OCI-LY1 (cell line): Measurements from ENCODE around the gene NAA16.

Experiments
- H2AFZ ChIP-seq: fragments of 200-600 bp; sonication (generic), shearing (Covaris generic); 2 replicates; pipeline ENCODE4 v1.6.0; 2014; ENCODE audit warnings: antibody characterized with exemption, mild to moderate bottlenecking, low read length
- H3F3A ChIP-seq: fragments of 200-600 bp; sonication (generic), shearing (Covaris generic); 2 replicates; pipeline ENCODE4 v1.6.0; 2014; ENCODE audit warnings: mild to moderate bottlenecking, antibody characterized with exemption, low read length, moderate library complexity; ENCODE audit not compliant: insufficient read depth
- H3K27ac ChIP-seq: fragments of 200-600 bp; sonication (generic); 2 replicates; pipeline ENCODE4 v1.5.1; 2014; ENCODE audit warnings: low read length, mixed run types, mild to moderate bottlenecking, low read depth; ENCODE audit not compliant: poor library complexity, severe bottlenecking
- H3K27me3 ChIP-seq: fragments of 200-600 bp; sonication (generic); 2 replicates; pipeline ENCODE4 v1.6.0; 2014; ENCODE audit warnings: antibody characterized with exemption, mild to moderate bottlenecking, low read length, moderate library complexity; ENCODE audit not compliant: insufficient read depth
- H3K36me3 ChIP-seq: fragments of 200-600 bp; sonication (generic); 2 replicates; pipeline ENCODE4 v1.6.1; 2014; ENCODE audit warnings: mild to moderate bottlenecking, antibody characterized with exemption, low read length, moderate library complexity, mixed read lengths; ENCODE audit not compliant: insufficient read depth
- H3K4me1 ChIP-seq: fragments of 200-600 bp; sonication (generic); 2 replicates; pipeline ENCODE4 v1.5.1; 2014; ENCODE audit warnings: mild to moderate bottlenecking, low read length, moderate library complexity; ENCODE audit not compliant: insufficient read depth, severe bottlenecking
- H3K4me2 ChIP-seq: fragments of 200-600 bp; sonication (generic), shearing (Covaris generic); 2 replicates; pipeline ENCODE4 v1.6.1; 2014; ENCODE audit warnings: low read length
- H3K4me3 ChIP-seq: fragments of 200-600 bp; sonication (generic); 2 replicates; pipeline ENCODE4 v1.5.1; 2014; ENCODE audit warnings: low read length, low read depth, mild to moderate bottlenecking, mixed read lengths; ENCODE audit not compliant: poor library complexity, severe bottlenecking
- H3K79me2 ChIP-seq: fragments of 200-600 bp; shearing (Covaris generic); 2 replicates; pipeline ENCODE4 v1.6.1; 2016; ENCODE audit warnings: mixed run types, low read length, mixed read lengths; ENCODE audit not compliant: insufficient read depth
- H3K9ac ChIP-seq: fragments of 200-600 bp; sonication (generic), shearing (Covaris generic); 2 replicates; pipeline ENCODE4 v1.6.1; 2014; ENCODE audit warnings: mild to moderate bottlenecking, low read length, mixed read lengths
- H3K9me2 ChIP-seq: fragments of 200-600 bp; sonication (generic), shearing (Covaris generic); 2 replicates; pipeline ENCODE4 v1.6.1; 2014; ENCODE audit warnings: low read depth, mild to moderate bottlenecking, low read length, mixed read lengths
- H3K9me3 ChIP-seq: fragments of 200-600 bp; shearing (Covaris generic); 2 replicates; pipeline ENCODE4 v1.6.1; 2014; ENCODE audit warnings: low read length, mixed read lengths
- H4K20me1 ChIP-seq: fragments of 200-600 bp; sonication (generic), shearing (Covaris generic); 2 replicates; pipeline ENCODE4 v1.6.0; 2016; ENCODE audit warnings: mild to moderate bottlenecking, low read length; ENCODE audit not compliant: insufficient read depth
- CTCF ChIP-seq: fragments of 200-600 bp; sonication (generic), shearing (Covaris generic); IDR thresholded peaks from 2 replicates; pipeline ENCODE4 v1.5.1; 2017; ENCODE audit warnings: mild to moderate bottlenecking, antibody characterized with exemption, low read length, moderate library complexity, mixed read lengths
- EZH2 ChIP-seq: fragments of 200-600 bp; sonication (generic), shearing (Covaris generic); IDR thresholded peaks from 2 replicates; pipeline ENCODE4 v1.8.0; 2017; ENCODE audit warnings: borderline replicate concordance, mixed run types, mild to moderate bottlenecking, antibody characterized with exemption, low read length, moderate library complexity, mixed read lengths

NAA16 gene

DNA sequence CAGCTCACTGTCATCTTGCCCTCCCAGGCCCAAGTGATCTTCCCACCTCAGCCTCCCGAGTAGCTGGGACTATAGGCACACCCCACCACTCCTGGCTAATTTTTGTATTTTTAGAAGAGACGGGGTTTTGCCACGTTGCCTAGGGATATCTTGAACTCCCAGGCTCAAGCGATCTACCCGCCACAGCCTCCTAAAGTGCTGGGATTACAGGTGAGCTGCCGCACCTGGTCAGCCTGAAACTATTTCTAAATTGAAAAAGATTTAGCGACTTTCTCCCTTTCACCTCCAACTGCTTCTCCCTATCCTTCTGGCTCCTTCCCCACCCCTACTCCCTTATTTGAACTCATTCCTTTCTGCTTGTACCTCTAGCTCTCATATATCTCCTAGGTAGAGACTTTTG lies 19.8 kb upstream of the NAA16 start:
- Histone ChIP-seq H3K4me1 (no peaks in the 10 kb centered on the region), H3K9me3 (0 out of 2 replicates have a peak, but pooled peaks cover 3% of the 10 kb centered on the region), H3K4me3 (no peak overlapping the region), H2AFZ (no peak overlapping the region), H3F3A (no peaks in the 10 kb centered on the region), H3K9ac (no peak overlapping the region), H3K27ac (no peak overlapping the region), H3K4me2 (no peak overlapping the region), H3K79me2 (no peaks in the 10 kb centered on the region), H3K36me3 (no peaks in the 10 kb centered on the region), H3K27me3 (no peaks in the 10 kb centered on the region), H3K9me2 (no peaks in the 10 kb centered on the region), H4K20me1 (no peaks in the 10 kb centered on the region)
- TF ChIP-seq CTCF: no peak
- no peak for TF ChIP-seq EZH2

GRCh38 chr13:41293272-41293671 lies 17.8 kb upstream of the NAA16 start:
- Histone ChIP-seq H3K4me3 (no peak overlapping the region), H3F3A (no peaks in the 10 kb centered on the region), H3K9ac (no peak overlapping the region), H3K9me3 (0 out of 2 replicates have a peak, but pooled peaks cover 3% of the 10 kb centered on the region), H3K27ac (no peak overlapping the region), H3K27me3 (no peaks in the 10 kb centered on the region), H3K79me2 (no peaks in the 10 kb centered on the region), H4K20me1 (no peaks in the 10 kb centered on the region), H3K4me1 (no peaks in the 10 kb centered on the region), H3K9me2 (no peaks in the 10 kb centered on the region), H3K4me2 (no peak overlapping the region), H3K36me3 (no peaks in the 10 kb centered on the region), H2AFZ (no peak overlapping the region)
- TF ChIP-seq EZH2 (no peak), CTCF (no peak)

DNA sequence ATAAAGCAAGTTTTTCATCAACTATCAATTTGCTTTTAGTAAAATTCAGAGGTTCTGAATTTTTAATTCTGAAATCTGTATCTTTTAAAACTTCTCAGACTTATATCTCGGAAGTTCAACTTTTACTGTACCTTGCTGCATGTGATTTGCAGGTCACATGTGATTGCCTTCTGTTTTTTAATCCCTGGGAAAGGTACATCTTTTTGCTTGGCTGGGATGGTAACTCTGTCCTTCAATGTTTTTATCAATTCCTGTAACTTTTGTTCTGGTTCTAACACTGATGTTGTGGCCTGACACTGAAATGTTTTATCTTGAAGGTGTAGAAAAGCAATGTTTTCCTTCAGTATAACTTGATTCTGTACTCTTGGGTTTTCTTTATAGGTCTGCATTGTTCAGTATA lies 16.2 kb upstream of the NAA16 start:
- Histone ChIP-seq H3K4me2 (no peak overlapping the region), H2AFZ (no peak overlapping the region), H4K20me1 (no peaks in the 10 kb centered on the region), H3K9me2 (no peaks in the 10 kb centered on the region), H3K27me3 (no peaks in the 10 kb centered on the region), H3K4me3 (no peak overlapping the region), H3F3A (no peaks in the 10 kb centered on the region), H3K79me2 (no peaks in the 10 kb centered on the region), H3K9me3 (0 out of 2 replicates have a peak, but pooled peaks cover 3% of the 10 kb centered on the region), H3K9ac (no peak overlapping the region), H3K27ac (no peak overlapping the region), H3K4me1 (no peaks in the 10 kb centered on the region), H3K36me3 (no peaks in the 10 kb centered on the region)
- no peak for TF ChIP-seq CTCF
- TF ChIP-seq EZH2: no peak
